MM.1S (cell line): ENCODE data around the gene MKLN1.

Experiments
- DNase-seq: peaks from one replicate; pipeline ENCODE4 v3.0.0-alpha.2; 2015
- H2AFZ ChIP-seq: fragments of 300-600 bp; sonication (generic); 2 replicates; pipeline ENCODE4 v1.6.0; 2016; ENCODE audit warnings: antibody characterized with exemption, low read length
- H3F3A ChIP-seq: fragments of 300-600 bp; sonication (generic); 2 replicates; pipeline ENCODE4 v1.6.1; 2016; ENCODE audit warnings: mild to moderate bottlenecking, antibody characterized with exemption, low read length, moderate library complexity, mixed read lengths; ENCODE audit not compliant: insufficient read depth
- H3K27ac ChIP-seq: fragments of 300-600 bp; sonication (generic); 2 replicates; pipeline ENCODE4 v1.5.1; 2016; ENCODE audit warnings: mild to moderate bottlenecking, low read length
- H3K27me3 ChIP-seq: fragments of 300-600 bp; sonication (generic); replicated peaks from 2 replicates; pipeline ENCODE4 v1.6.0; 2016; ENCODE audit warnings: low read length; ENCODE audit not compliant: insufficient read depth
- H3K36me3 ChIP-seq: fragments of 300-600 bp; sonication (generic); replicated peaks from 2 replicates; pipeline ENCODE4 v1.6.1; 2016; ENCODE audit warnings: mild to moderate bottlenecking, low read length, mixed read lengths; ENCODE audit not compliant: insufficient read depth
- H3K4me1 ChIP-seq: fragments of 300-600 bp; sonication (generic); 2 replicates; pipeline ENCODE4 v1.6.1; 2016; ENCODE audit warnings: low read length, mixed read lengths
- H3K4me2 ChIP-seq: fragments of 300-600 bp; sonication (generic); 2 replicates; pipeline ENCODE4 v1.6.0; 2016; ENCODE audit warnings: low read depth, low read length
- H3K4me3 ChIP-seq: fragments of 300-600 bp; sonication (generic); 2 replicates; pipeline ENCODE4 v1.5.1; 2016; ENCODE audit warnings: low read length, mixed read lengths
- H3K79me2 ChIP-seq: fragments of 300-600 bp; sonication (generic); 2 replicates; pipeline ENCODE4 v1.6.1; 2016; ENCODE audit warnings: mixed run types, low read length, mixed read lengths
- H3K9ac ChIP-seq: fragments of 300-600 bp; sonication (generic); 2 replicates; pipeline ENCODE4 v1.6.1; 2016; ENCODE audit warnings: low read length, mixed read lengths
- H3K9me2 ChIP-seq: fragments of 300-600 bp; sonication (generic); replicated peaks from 2 replicates; pipeline ENCODE4 v1.6.1; 2016; ENCODE audit warnings: mild to moderate bottlenecking, low read length, mixed read lengths; ENCODE audit not compliant: insufficient read depth
- H3K9me3 ChIP-seq: fragments of 300-600 bp; sonication (generic); replicated peaks from 2 replicates; pipeline ENCODE4 v1.6.1; 2016; ENCODE audit warnings: mild to moderate bottlenecking, low read length, mixed read lengths; ENCODE audit not compliant: insufficient read depth
- H4K20me1 ChIP-seq: fragments of 300-600 bp; sonication (generic); 2 replicates; pipeline ENCODE4 v1.6.1; 2016; ENCODE audit warnings: mild to moderate bottlenecking, low read length, moderate library complexity, mixed read lengths; ENCODE audit not compliant: insufficient read depth
- EZH2 ChIP-seq: fragments of 300-600 bp; sonication (generic); optimal IDR thresholded peaks from 2 replicates; pipeline ENCODE3; 2017; ENCODE audit warnings: low read depth, mild to moderate bottlenecking, antibody characterized with exemption, low read length, mixed read lengths
- EZH2phosphoT487 ChIP-seq: fragments of 300-600 bp; sonication (generic); IDR thresholded peaks from 2 replicates; pipeline ENCODE4 v1.6.1; 2018; ENCODE audit warnings: antibody characterized with exemption, low read length
- TF ChIP-seq, protein P1 (sequence below): fragments of 300-600 bp; sonication (generic); IDR thresholded peaks from 2 replicates; pipeline ENCODE4 v1.5.1; 2016; ENCODE audit warnings: antibody characterized with exemption, low read length, mixed read lengths

Gene MKLN1

DNA sequence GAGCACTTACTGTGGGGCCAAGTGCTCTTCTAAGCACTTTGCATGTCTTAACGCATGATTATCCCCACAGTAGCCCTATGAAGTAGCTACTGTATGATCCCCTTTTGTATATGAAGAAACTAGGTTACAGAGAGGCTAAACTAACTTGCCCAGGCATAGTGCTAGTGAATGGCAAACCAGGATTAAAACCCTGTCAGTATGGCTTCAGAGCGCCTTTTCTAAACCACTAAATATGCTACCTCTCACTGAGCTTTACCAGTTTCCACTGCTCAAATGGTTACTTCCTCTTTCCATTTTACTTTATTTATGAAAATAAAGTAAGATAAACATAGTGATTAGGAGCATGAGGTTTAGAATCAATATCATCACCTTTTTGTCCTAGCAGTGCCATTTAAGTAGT lies 155.1 kb downstream of the MKLN1 start:
- no peaks in the 10 kb centered on the region for H3K79me2 ChIP-seq
- TF ChIP-seq EZH2 (no peak), EZH2phosphoT487 (no peak)
- TF ChIP-seq, protein P1, sequence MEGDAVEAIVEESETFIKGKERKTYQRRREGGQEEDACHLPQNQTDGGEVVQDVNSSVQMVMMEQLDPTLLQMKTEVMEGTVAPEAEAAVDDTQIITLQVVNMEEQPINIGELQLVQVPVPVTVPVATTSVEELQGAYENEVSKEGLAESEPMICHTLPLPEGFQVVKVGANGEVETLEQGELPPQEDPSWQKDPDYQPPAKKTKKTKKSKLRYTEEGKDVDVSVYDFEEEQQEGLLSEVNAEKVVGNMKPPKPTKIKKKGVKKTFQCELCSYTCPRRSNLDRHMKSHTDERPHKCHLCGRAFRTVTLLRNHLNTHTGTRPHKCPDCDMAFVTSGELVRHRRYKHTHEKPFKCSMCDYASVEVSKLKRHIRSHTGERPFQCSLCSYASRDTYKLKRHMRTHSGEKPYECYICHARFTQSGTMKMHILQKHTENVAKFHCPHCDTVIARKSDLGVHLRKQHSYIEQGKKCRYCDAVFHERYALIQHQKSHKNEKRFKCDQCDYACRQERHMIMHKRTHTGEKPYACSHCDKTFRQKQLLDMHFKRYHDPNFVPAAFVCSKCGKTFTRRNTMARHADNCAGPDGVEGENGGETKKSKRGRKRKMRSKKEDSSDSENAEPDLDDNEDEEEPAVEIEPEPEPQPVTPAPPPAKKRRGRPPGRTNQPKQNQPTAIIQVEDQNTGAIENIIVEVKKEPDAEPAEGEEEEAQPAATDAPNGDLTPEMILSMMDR: no peak
- no peak overlapping the region for H3K27ac ChIP-seq
- H3K4me2 ChIP-seq: no peak overlapping the region
- H3F3A ChIP-seq: no peaks in the 10 kb centered on the region
- no peak overlapping the region for H3K4me3 ChIP-seq
- H3K27me3 ChIP-seq: no peaks in the 10 kb centered on the region
- H3K4me1 ChIP-seq: peaks cover 4% of the 10 kb centered on the region; the same call in 1 of the 2 replicates
- no peak overlapping the region for H3K9ac ChIP-seq
- H3K36me3 ChIP-seq: no peaks in the 10 kb centered on the region
- no peak for DNase-seq
- H3K9me3 ChIP-seq: no peaks in the 10 kb centered on the region
- H4K20me1 ChIP-seq: no peaks in the 10 kb centered on the region
- no peak overlapping the region for H2AFZ ChIP-seq
- no peaks in the 10 kb centered on the region for H3K9me2 ChIP-seq

DNA sequence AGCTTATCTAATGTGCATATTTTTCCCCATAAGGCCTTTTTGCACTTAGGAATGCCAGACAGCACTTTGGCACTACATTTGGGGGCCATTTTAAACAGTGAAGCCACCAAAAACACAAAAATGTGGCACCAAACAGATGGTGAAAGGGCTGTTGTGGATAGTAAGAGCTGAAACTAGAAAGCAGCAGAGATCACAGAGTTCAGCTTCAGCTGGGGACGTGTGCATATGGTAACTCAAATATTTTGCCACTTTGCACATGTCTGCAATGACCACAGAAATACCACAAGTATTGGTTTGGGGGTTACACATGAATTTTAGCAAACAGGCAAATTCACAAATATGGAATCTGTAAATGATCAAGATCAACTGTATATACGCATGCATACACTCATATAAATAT lies 155.9 kb downstream of the MKLN1 start:
- H4K20me1 ChIP-seq: no peaks in the 10 kb centered on the region

DNA sequence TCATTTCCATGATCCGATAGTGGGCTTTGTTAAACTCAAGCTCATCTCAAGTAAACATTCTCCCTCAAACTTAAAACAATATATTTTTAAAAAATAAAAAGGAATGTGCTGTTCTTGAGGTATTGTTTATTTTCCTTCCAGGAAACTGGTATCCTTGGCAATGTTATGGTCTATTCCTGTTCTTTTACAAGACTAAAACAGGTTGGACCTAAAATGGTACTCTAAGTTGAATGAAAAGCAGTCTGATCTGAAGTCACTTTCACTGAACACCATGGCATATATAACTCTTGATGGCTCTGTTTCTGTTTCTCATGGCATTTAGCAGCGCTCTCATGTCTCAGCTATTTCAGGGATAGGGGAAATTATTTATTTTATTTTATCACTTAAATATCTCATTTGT lies 158.7 kb downstream of the MKLN1 start:
- Histone ChIP-seq H3K4me2 (no peak overlapping the region), H3K9me3 (no peaks in the 10 kb centered on the region), H3K9me2 (no peaks in the 10 kb centered on the region), H2AFZ (no peak overlapping the region), H3K36me3 (no peaks in the 10 kb centered on the region), H3F3A (no peaks in the 10 kb centered on the region), H3K9ac (no peak overlapping the region), H3K4me3 (no peak overlapping the region), H4K20me1 (no peaks in the 10 kb centered on the region), H3K4me1 (peaks cover 4% of the 10 kb centered on the region; the same call in 1 of the 2 replicates), H3K79me2 (no peaks in the 10 kb centered on the region), H3K27ac (no peak overlapping the region), H3K27me3 (no peaks in the 10 kb centered on the region)
- no peak for TF ChIP-seq EZH2phosphoT487
- TF ChIP-seq EZH2: no peak
- TF ChIP-seq, protein P1: no peak
- no peak for DNase-seq

More for the DNA sequence above, 155.9 kb downstream of the MKLN1 start:
- Histone ChIP-seq H3F3A (no peaks in the 10 kb centered on the region), H3K4me1 (peaks cover 4% of the 10 kb centered on the region; the same call in 1 of the 2 replicates), H2AFZ (no peak overlapping the region), H3K9me3 (no peaks in the 10 kb centered on the region), H3K27me3 (no peaks in the 10 kb centered on the region), H3K9ac (no peak overlapping the region), H3K27ac (no peak overlapping the region), H3K79me2 (no peaks in the 10 kb centered on the region), H3K4me2 (no peak overlapping the region), H3K36me3 (no peaks in the 10 kb centered on the region), H3K9me2 (no peaks in the 10 kb centered on the region), H3K4me3 (no peak overlapping the region)
- DNase-seq: peak; percentile 65
- TF ChIP-seq EZH2: no peak

DNA sequence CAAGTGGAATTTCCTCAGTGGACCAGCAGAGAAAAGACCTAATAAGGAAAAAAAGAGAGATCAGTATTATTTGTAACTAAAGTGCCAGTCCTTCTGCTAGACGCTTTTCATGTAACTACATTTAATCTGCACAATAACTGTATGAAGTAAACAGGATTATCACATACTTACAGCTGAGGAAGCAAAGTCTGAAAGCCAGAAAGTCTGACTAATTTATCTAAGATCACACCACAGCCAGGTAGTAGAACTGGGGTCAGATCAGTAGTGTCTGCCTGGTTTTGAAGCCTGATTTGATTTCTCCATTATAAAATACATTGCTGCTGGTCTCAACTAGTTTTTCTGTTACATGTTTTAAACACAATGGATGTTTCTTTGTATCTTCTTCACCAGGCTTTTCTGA lies 159.5 kb downstream of the MKLN1 start:
- no peak overlapping the region for H2AFZ ChIP-seq
- H3K4me1 ChIP-seq: peaks cover 4% of the 10 kb centered on the region; the same call in 1 of the 2 replicates
- no peaks in the 10 kb centered on the region for H3K79me2 ChIP-seq
- H3K9ac ChIP-seq: no peak overlapping the region
- H3K36me3 ChIP-seq: no peaks in the 10 kb centered on the region
- no peaks in the 10 kb centered on the region for H4K20me1 ChIP-seq
- H3K9me2 ChIP-seq: no peaks in the 10 kb centered on the region
- H3F3A ChIP-seq: no peaks in the 10 kb centered on the region
- H3K27me3 ChIP-seq: no peaks in the 10 kb centered on the region
- no peak overlapping the region for H3K4me3 ChIP-seq
- TF ChIP-seq EZH2phosphoT487: no peak
- no peak for TF ChIP-seq EZH2
- TF ChIP-seq, protein P1: no peak
- DNase-seq: no peak
- no peaks in the 10 kb centered on the region for H3K9me3 ChIP-seq
- no peak overlapping the region for H3K27ac ChIP-seq
- H3K4me2 ChIP-seq: no peak overlapping the region
